Fibroblast of lung (primary cell): ENCODE data around the gene SULT6B1. TPM values are rescaled to one million over a fixed set of nuclear protein-coding genes. Genes with fewer than 3 reads are reported as not detected.

ENCODE experiments used
- DNase-seq, 2 donors: peaks; one replicate each; pipeline versions ENCODE4 v3.0.0 to v3.0.0-alpha.2; 2010; ENCODE audit warnings: low read depth in 2 of 2
- H2AFZ ChIP-seq: 2 replicates; pipeline ENCODE4 v1.5.1; 2012; ENCODE audit warnings: low read length, control low read depth, inconsistent platforms
- H3K27ac ChIP-seq: 2 replicates; pipeline ENCODE4 v1.5.1; 2011; ENCODE audit warnings: low read length, control low read depth; ENCODE audit not compliant: insufficient read depth
- H3K27me3 ChIP-seq: 2 replicates; pipeline ENCODE4 v1.5.1; 2011; ENCODE audit warnings: mild to moderate bottlenecking, low read length; ENCODE audit not compliant: control insufficient read depth, insufficient read depth
- H3K36me3 ChIP-seq: 2 replicates; pipeline ENCODE4 v1.5.1; 2011; ENCODE audit warnings: low read length; ENCODE audit not compliant: control insufficient read depth, insufficient read depth
- H3K4me1 ChIP-seq: 2 replicates; pipeline ENCODE4 v1.5.1; 2011; ENCODE audit warnings: low read length; ENCODE audit not compliant: control insufficient read depth, insufficient read depth; ENCODE audit errors: extremely low read depth
- H3K4me2 ChIP-seq: 2 replicates; pipeline ENCODE4 v1.5.1; 2011; ENCODE audit warnings: low read length, control low read depth; ENCODE audit not compliant: insufficient read depth; ENCODE audit errors: extremely low read depth
- H3K4me3 ChIP-seq, 4 experiments: fragments of 200-600 bp in 1 of 4; sonication (generic) in 1 of 4; replicated peaks in 1 of 4; 2 replicates each; pipeline ENCODE4 v1.5.1; 2011 to 2016; ENCODE audit warnings: low read length in 4 of 4, low read depth in 3 of 4, mild to moderate bottlenecking in 3 of 4, control low read depth in 2 of 4, inconsistent platforms in 1 of 4, mixed read lengths in 1 of 4; ENCODE audit not compliant: insufficient read depth in 1 of 4; ENCODE audit errors: control extremely low read depth in 1 of 4
- H3K79me2 ChIP-seq: 2 replicates; pipeline ENCODE4 v1.5.1; 2012; ENCODE audit warnings: mild to moderate bottlenecking, low read length, inconsistent platforms; ENCODE audit not compliant: control insufficient read depth, insufficient read depth
- H3K9ac ChIP-seq: 2 replicates; pipeline ENCODE4 v1.5.1; 2011; ENCODE audit warnings: mild to moderate bottlenecking, low read length, control low read depth; ENCODE audit not compliant: insufficient read depth
- H3K9me3 ChIP-seq: 2 replicates; pipeline ENCODE4 v1.5.1; 2012; ENCODE audit warnings: low read depth, low read length; ENCODE audit not compliant: control insufficient read depth, insufficient read depth
- H4K20me1 ChIP-seq: 2 replicates; pipeline ENCODE4 v1.5.1; 2011; ENCODE audit warnings: low read length; ENCODE audit not compliant: control insufficient read depth, insufficient read depth; ENCODE audit errors: extremely low read depth
- EZH2 ChIP-seq: IDR thresholded peaks from 2 replicates; pipeline ENCODE4 v1.5.1; 2012; ENCODE audit warnings: low read length, control low read depth, mild to moderate bottlenecking; ENCODE audit errors: missing control alignments
- polyA plus RNA-seq, 2 donors: library from polyadenylated mRNA; depleted of rRNA in 1 of 2; stranded (reverse) in 1 of 2; unstranded in 1 of 2; fragments of >200 nt; gene quantifications; 2 replicates each; pipeline ENCODE4 v1.2.1, GENCODE V29; 2011 to 2012; ENCODE audit warnings: missing spikeins in 1 of 2
- total RNA-seq: library from RNA; depleted of rRNA; stranded (reverse); fragments of >200 nt; gene quantifications from 2 replicates; pipeline ENCODE4 v1.2.1, GENCODE V29; 2014
- TF ChIP-seq, protein P1 (sequence below), 2 donors: IDR thresholded peaks in 1 of 2; conservative IDR thresholded peaks in 1 of 2; 1 replicate in 1 of 2; 2 replicates in 1 of 2; pipeline ENCODE4 v1.5.1; 2011 to 2012; ENCODE audit warnings: low read length in 2 of 2, control low read depth in 1 of 2, inconsistent platforms in 1 of 2, low read depth in 1 of 2, mild to moderate bottlenecking in 1 of 2

The SULT6B1 gene
- total and polyA plus RNA-seq, 2 donors (not counting 1 experiment from before 2014, with no cell fraction given), result not detected

DNA sequence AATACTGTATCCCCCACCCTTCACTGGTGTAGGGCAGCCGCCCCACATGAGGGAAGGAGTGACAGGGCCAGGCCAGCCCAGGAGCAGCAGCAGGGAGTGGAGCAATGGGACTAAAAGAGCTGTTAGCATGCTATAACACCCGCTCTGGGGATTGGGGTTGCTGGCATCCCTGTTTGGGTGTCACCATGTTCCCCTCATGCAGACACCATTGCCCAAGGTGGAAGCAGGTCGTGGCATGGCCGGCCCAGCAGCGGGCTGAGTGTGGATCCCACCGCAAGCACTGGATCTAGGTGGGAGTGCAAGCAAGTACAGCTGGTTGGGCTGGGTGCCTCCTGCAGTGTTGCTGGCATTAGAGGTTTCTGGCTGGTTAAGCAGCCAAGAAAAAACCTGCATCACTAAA is 3.3 kb upstream of the SULT6B1 start:
- Histone ChIP-seq H4K20me1 (no peaks in the 10 kb centered on the region), H3K36me3 (no peaks in the 10 kb centered on the region)

DNA sequence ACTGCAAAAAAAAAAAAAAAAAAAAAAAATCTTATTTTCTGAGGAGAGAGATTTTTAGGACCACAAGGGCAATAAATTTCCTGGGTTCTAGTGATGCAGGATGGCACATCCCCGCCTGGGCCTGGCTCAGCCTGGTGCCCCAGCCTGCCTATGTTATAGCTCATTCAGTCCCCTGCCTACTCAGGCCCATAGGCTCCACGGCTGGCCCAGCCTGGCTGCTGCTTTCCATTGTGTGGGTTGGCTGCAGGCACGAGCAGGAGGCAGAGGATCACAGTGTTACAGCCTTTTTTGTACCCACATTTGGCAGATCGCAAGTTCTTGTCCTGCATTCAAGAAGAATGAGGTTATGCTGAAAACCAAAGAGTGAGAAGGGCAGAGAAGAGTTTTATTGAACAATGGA is 2.8 kb upstream of the SULT6B1 start:
- no peak overlapping the region for H3K9ac ChIP-seq
- H3K4me1 ChIP-seq, result no peaks in the 10 kb centered on the region
- H3K36me3 ChIP-seq, result no peaks in the 10 kb centered on the region
- no peak for DNase-seq
- no peak overlapping the region for H2AFZ ChIP-seq
- H3K4me2 ChIP-seq, result no peak overlapping the region
- H3K27me3 ChIP-seq, result no peaks in the 10 kb centered on the region
- TF ChIP-seq, protein P1, sequence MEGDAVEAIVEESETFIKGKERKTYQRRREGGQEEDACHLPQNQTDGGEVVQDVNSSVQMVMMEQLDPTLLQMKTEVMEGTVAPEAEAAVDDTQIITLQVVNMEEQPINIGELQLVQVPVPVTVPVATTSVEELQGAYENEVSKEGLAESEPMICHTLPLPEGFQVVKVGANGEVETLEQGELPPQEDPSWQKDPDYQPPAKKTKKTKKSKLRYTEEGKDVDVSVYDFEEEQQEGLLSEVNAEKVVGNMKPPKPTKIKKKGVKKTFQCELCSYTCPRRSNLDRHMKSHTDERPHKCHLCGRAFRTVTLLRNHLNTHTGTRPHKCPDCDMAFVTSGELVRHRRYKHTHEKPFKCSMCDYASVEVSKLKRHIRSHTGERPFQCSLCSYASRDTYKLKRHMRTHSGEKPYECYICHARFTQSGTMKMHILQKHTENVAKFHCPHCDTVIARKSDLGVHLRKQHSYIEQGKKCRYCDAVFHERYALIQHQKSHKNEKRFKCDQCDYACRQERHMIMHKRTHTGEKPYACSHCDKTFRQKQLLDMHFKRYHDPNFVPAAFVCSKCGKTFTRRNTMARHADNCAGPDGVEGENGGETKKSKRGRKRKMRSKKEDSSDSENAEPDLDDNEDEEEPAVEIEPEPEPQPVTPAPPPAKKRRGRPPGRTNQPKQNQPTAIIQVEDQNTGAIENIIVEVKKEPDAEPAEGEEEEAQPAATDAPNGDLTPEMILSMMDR (conservative IDR thresholded peaks at IDR 0.05 in 1 of 2, IDR thresholded peaks at IDR 0.05 in 1 of 2; ENCODE audit: low read depth in 1 of 2, low read length in 2 of 2), result no peak
- TF ChIP-seq EZH2, result no peak
- no peaks in the 10 kb centered on the region for H4K20me1 ChIP-seq
- no peak overlapping the region for H3K27ac ChIP-seq
- no peaks in the 10 kb centered on the region for H3K79me2 ChIP-seq
- no peak overlapping the region for H3K4me3 ChIP-seq
- no peaks in the 10 kb centered on the region for H3K9me3 ChIP-seq

More for the DNA sequence above, 3.3 kb upstream of the SULT6B1 start:
- DNase-seq, result no peak
- Histone ChIP-seq H3K9me3 (no peaks in the 10 kb centered on the region), H3K4me2 (no peak overlapping the region), H3K79me2 (peaks cover under 1% of the 10 kb centered on the region), H3K4me3 (no peak overlapping the region), H3K27ac (no peak overlapping the region), H2AFZ (no peak overlapping the region), H3K4me1 (no peaks in the 10 kb centered on the region), H3K27me3 (no peaks in the 10 kb centered on the region), H3K9ac (no peak overlapping the region)
- no peak for TF ChIP-seq EZH2
- TF ChIP-seq, protein P1 (conservative IDR thresholded peaks at IDR 0.05 in 1 of 2, IDR thresholded peaks at IDR 0.05 in 1 of 2; ENCODE audit: low read depth in 1 of 2, low read length in 2 of 2), result no peak

DNA sequence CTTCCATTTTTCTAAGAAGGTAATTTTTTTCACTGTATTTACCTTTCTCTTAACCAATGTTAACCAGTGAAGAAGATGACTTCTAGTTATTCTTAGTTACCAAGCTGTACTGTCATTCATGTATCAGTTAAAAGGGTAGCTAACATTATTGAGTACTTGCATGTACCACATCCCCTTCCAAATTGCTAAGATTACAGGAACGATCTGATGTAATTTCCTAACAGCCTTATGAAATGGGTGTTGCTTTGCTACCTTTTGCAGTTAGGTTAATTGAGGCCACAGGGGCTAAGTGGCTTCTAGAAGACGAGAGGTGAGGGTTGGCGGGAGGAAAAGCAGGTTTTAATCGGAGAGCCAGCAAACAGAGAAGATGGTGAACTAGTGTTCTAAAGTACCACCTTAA is 1.8 kb upstream of the SULT6B1 start:
- H3K4me1 ChIP-seq, result no peaks in the 10 kb centered on the region
- H3K4me2 ChIP-seq, result no peak overlapping the region
- H3K9me3 ChIP-seq, result no peaks in the 10 kb centered on the region
- H3K4me3 ChIP-seq, result no peak overlapping the region
- no peaks in the 10 kb centered on the region for H3K27me3 ChIP-seq
- no peak overlapping the region for H3K27ac ChIP-seq
- DNase-seq, result peak in 1 of 2 donors; percentile 9
- H3K36me3 ChIP-seq, result no peaks in the 10 kb centered on the region
- no peaks in the 10 kb centered on the region for H4K20me1 ChIP-seq
- H3K9ac ChIP-seq, result no peak overlapping the region
- TF ChIP-seq EZH2, result no peak
- TF ChIP-seq, protein P1 (conservative IDR thresholded peaks at IDR 0.05 in 1 of 2, IDR thresholded peaks at IDR 0.05 in 1 of 2; ENCODE audit: low read depth in 1 of 2, low read length in 2 of 2), result no peak
- H2AFZ ChIP-seq, result no peak overlapping the region
- no peaks in the 10 kb centered on the region for H3K79me2 ChIP-seq
